Spinal cord (tissue), 10 donors: ENCODE measurements around the gene ZRANB1. TPM values are rescaled to one million over a fixed set of nuclear protein-coding genes. Genes with fewer than 3 reads are reported as not detected.

Source experiments
- DNase-seq, 6 donors: peaks; one replicate each; pipeline versions ENCODE4 v3.0.0 to v3.0.0-alpha.2; 2013 to 2015; ENCODE audit warnings: low spot score in 6 of 6, low read depth in 4 of 6
- H3K27ac ChIP-seq: one replicate; pipeline ENCODE4 v1.5.1; 2013; ENCODE audit warnings: low read depth, low read length, control low read depth
- H3K27me3 ChIP-seq: one replicate; pipeline ENCODE4 v1.6.1; 2013; ENCODE audit warnings: low read length; ENCODE audit not compliant: control insufficient read depth, insufficient read depth
- H3K36me3 ChIP-seq: one replicate; pipeline ENCODE4 v1.6.1; 2013; ENCODE audit warnings: low read length; ENCODE audit not compliant: control insufficient read depth, insufficient read depth
- H3K4me1 ChIP-seq: one replicate; pipeline ENCODE4 v1.6.1; 2013; ENCODE audit warnings: low read length; ENCODE audit not compliant: control insufficient read depth, insufficient read depth
- H3K4me3 ChIP-seq: one replicate; pipeline ENCODE4 v1.5.1; 2013; ENCODE audit warnings: low read depth, low read length, control low read depth
- H3K9me3 ChIP-seq: one replicate; pipeline ENCODE4 v1.6.1; 2013; ENCODE audit warnings: low read length; ENCODE audit not compliant: control insufficient read depth, insufficient read depth
- WGBS: methylation state at CpG from one replicate; pipeline ENCODE4 v1.1.5; 2013; ENCODE audit warnings: missing lambda C conversion rate; ENCODE audit not compliant: insufficient coverage; 5-methylcytosine and 5-hydroxymethylcytosine counted together
- polyA plus RNA-seq, 2 donors: library from polyadenylated mRNA; unstranded; fragments of 120-200 nt; gene quantifications; one replicate each; pipeline ENCODE4 v1.2.1, GENCODE V29; 2013; ENCODE audit not compliant: insufficient read length in 2 of 2
- total RNA-seq, 2 donors: library from RNA; depleted of rRNA in 1 of 2; stranded (reverse); fragments of 120-200 nt in 1 of 2; fragments of >200 nt in 1 of 2; gene quantifications; one replicate each; pipeline versions ENCODE4 v1.2.3 to v1.2.4, GENCODE V29; 2013 to 2014
- donor health status: healthy.

ZRANB1 gene
- total and polyA plus RNA-seq, 4 donors: 25.5 to 47.3 (median 31.7) TPM

DNA sequence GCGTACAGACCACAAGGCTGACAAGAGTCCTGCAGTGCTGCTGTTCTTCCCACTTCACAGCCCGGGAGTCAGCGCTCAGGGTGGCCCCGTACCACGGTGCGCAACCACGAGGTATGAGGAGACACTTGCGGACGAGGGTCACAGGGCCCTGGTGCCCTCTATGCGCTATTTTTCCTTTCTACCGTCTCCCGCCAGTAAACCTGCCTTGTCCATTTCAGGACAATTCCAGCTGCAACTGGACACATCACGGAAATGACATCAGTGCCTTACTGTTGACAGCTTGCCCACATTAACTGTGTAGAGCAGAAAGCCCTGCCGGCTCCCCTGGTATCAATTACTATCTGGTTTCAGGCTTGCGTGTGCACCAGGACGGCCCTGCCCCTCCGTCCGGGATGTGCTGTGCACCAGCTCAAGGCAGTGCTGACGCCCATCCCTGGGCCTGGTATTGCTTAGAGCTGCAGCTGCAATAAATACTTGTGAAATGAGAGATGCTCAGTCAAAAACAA lies 65.1 kb downstream of the ZRANB1 start:
- Histone ChIP-seq H3K9me3 (no peaks in the 10 kb centered on the region), H3K27ac (no peak overlapping the region), H3K4me1 (peaks cover 84% of the 10 kb centered on the region), H3K36me3 (peaks cover 55% of the 10 kb centered on the region), H3K4me3 (no peak overlapping the region), H3K27me3 (no peaks in the 10 kb centered on the region)
- peak in 1 of 6 donors; percentile 50 for DNase-seq
- WGBS: 60% methylated on average over 17 of the region's 19 CpGs

DNA sequence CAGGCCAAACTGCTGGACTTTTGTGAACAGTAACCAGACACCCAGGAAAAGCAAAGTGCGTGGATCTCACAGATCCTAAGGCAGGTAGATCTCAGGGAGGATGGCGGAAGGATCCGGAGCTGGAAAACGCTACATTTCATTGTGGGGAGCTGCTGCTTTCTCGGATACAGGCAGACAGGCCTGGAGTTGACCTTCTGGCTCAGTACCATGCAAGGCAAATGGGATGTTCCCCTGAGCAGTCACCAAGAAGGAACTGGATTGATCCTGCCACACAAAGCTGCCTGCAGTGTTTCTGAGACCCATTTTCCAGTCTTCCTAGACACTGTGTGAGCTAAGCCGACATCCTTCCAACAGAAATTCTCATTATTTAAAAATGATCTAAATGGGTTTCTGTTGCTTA lies 65.5 kb downstream of the ZRANB1 start:
- no peaks in the 10 kb centered on the region for H3K9me3 ChIP-seq
- no peak overlapping the region for H3K4me3 ChIP-seq
- no peaks in the 10 kb centered on the region for H3K27me3 ChIP-seq
- WGBS: 83% methylated on average over 5 of the region's 6 CpGs
- H3K27ac ChIP-seq: no peak overlapping the region
- peaks cover 83% of the 10 kb centered on the region for H3K4me1 ChIP-seq
- H3K36me3 ChIP-seq: peaks cover 55% of the 10 kb centered on the region
- DNase-seq: no peak

DNA sequence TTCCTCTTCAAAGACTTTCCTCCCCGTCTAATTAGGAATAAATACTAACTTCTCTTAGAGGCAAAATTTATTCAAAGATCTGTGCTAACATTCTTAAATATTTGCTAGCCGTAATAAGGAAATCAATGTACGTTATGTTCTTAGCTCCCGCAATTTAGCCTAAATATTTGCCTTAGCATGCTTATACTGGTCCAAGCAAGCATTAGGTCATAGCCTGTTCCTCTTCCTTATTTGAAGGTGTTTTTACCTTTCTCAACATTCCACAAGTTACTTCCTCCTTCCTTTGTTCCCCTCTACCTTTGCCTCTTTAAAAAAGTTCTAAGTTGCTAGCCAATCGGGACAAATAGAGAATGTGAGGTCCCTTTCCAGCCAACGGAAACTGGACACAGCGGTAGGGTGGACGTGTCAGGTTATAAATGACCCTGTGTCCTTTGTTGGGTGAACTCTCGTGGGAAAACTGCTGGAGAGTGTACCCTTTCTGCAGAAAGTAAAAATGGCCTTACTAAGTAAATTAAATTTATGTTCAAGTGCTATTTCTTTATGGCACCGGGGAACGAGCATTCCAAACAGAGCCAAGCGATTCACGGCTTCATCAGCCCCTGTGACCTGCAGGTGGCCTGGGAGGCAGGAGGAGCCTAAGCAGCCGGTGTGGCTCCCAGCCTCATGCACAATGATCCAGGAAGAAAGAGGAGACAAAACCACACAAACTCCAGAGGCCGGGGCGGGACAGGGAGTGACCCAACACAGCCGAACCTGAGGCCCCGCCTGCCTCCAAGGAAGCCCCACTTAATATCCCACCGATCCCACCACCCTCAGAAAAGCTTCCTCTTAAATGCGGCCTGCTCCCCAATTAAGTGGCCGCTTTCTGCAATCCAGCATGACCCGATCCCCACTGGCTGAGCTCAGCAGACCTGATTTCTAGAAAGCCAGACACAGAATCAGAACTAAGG lies 67.0 kb downstream of the ZRANB1 start:
- H3K27ac ChIP-seq: no peak overlapping the region
- WGBS: 72% methylated on average over 13 of the region's 22 CpGs
- H3K9me3 ChIP-seq: no peaks in the 10 kb centered on the region
- H3K36me3 ChIP-seq: peaks cover 45% of the 10 kb centered on the region
- DNase-seq: no peak
- H3K4me1 ChIP-seq: peaks cover 83% of the 10 kb centered on the region
- H3K4me3 ChIP-seq: no peak overlapping the region
- H3K27me3 ChIP-seq: no peaks in the 10 kb centered on the region

DNA sequence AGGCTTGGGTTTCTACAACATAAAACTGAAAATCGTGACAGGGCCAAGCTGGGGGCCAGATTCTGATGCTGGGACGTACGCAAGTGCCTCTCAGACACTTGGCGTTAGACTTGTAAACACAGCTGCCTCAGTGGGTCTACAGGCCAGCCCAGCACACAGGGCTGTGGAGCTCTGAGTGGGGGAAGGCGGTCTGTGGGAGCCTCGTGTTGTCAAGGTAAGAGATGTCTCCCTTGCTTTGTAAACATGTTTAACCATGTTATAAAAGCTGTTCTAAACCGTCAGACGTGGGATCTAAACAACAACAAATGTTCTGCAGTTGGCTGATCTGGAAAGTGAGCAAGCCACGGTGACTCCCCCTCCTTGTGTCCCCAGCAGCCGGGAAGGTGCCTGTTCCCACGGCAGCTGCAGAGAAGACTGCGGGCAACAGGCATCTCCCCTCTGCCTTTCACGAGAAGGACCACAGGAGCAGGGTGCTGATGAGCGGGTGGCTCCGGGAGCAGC lies 67.8 kb downstream of the ZRANB1 start:
- no peaks in the 10 kb centered on the region for H3K9me3 ChIP-seq
- H3K27ac ChIP-seq: no peak overlapping the region
- WGBS: 55% methylated on average over 8 of the region's 15 CpGs
- H3K4me3 ChIP-seq: no peak overlapping the region
- DNase-seq: peak in 1 of 6 donors; percentile 41
- no peaks in the 10 kb centered on the region for H3K27me3 ChIP-seq
- H3K4me1 ChIP-seq: peaks cover 83% of the 10 kb centered on the region
- peaks cover 43% of the 10 kb centered on the region for H3K36me3 ChIP-seq

DNA sequence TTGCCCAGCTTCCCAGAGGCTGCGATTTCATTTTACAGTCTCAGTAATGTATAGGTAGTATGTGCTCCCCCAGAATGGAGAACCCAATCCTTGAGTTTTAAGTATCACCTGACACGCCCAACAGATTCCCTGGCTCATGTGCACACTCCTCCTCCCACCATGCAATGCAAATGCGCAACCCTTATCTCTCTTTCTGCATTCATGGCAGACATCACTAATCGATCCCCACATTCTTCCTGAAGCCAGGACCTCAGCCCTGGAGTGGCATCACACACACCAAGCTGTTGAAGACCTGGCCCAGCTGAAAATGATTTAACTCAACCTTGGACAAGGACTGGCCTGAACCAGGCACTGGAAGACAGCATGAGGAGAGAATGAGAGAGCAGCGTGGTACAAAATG lies 68.4 kb downstream of the ZRANB1 start:
- 96% methylated on average over 4 of the region's 5 CpGs for WGBS

DNA sequence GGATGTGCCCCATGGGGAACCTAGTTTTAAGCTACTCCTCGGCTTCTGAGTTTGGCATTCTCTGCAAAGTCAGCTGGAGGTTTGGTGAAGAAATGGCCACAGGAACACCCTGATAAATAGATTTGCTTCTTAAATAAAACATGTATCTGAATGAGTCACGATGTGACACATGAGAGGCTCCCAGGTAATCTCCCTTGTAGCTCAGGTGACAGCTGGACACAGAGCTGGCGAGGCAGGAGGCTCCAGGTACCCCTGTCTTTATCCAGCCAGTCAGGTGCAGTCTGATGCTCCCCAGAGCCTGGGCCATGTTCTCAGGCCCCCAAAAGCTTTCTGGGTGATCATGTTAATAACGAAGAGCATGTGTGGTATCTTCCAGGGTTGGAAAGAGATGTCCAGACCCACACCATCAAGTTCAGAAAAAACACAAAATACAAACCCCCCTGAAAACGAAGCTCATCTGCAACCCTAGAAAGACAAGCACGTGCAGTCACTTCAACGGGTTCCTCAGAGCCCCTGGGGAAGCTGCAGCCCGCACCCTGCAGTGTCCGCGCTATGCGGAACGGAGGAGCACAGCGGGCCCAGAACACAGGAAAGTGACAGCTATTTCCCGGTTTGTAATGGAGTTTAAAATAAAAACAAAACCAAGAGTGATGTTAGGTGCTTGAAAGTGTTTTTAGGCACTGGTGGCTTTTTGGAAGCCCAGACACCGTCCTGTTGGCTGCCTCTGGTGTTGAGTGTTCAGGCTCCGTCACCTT lies 69.4 kb downstream of the ZRANB1 start:
- Histone ChIP-seq H3K4me1 (peaks cover 83% of the 10 kb centered on the region), H3K9me3 (no peaks in the 10 kb centered on the region), H3K36me3 (peaks cover 43% of the 10 kb centered on the region), H3K27me3 (no peaks in the 10 kb centered on the region), H3K4me3 (no peak overlapping the region), H3K27ac (no peak overlapping the region)
- DNase-seq: no peak
- 75% methylated on average over 6 of the region's 16 CpGs for WGBS

More for the DNA sequence above, 68.4 kb downstream of the ZRANB1 start:
- H3K9me3 ChIP-seq: no peaks in the 10 kb centered on the region
- peaks cover 40% of the 10 kb centered on the region for H3K36me3 ChIP-seq
- H3K4me1 ChIP-seq: peaks cover 83% of the 10 kb centered on the region
- H3K27me3 ChIP-seq: no peaks in the 10 kb centered on the region
- no peak overlapping the region for H3K27ac ChIP-seq
- no peak overlapping the region for H3K4me3 ChIP-seq
- no peak for DNase-seq

DNA sequence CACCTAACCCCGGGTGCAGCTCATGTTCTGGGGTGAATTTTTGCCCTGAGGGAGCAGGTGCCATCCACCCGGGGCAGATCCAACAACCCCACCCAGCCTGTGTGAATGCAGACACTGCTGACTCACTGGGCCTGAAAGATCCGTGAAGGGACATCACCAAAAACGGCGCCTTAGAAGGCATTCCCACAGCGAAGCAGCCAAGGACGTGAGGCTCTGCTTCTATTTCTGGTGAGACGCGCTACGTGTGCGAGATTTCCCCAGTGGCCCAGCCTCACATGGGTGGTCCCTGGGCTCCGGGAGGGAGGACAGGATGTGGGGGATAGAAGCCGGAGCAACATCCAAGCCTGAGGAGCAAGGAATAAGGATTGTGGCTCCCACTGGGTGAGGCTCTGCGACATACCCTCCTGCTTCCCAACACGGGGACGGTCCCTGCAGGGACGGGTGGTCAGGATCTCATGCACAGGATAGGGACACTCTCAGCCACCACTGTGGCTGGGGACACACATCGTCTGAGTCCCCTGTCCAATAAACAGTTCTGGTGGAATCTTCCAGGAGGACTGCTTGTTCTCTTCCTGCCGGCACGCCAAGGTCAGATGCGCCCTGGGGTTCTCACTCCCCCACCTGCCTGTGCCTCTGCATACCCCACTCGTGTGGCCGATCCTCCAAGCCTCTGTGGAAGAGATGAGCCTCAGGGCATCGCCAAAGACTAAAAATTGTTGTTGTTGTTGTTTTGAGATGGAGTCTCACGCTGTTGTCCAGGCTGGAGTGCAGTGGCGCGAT lies 70.2 kb downstream of the ZRANB1 start:
- 96% methylated on average over 23 of the region's 27 CpGs for WGBS

DNA sequence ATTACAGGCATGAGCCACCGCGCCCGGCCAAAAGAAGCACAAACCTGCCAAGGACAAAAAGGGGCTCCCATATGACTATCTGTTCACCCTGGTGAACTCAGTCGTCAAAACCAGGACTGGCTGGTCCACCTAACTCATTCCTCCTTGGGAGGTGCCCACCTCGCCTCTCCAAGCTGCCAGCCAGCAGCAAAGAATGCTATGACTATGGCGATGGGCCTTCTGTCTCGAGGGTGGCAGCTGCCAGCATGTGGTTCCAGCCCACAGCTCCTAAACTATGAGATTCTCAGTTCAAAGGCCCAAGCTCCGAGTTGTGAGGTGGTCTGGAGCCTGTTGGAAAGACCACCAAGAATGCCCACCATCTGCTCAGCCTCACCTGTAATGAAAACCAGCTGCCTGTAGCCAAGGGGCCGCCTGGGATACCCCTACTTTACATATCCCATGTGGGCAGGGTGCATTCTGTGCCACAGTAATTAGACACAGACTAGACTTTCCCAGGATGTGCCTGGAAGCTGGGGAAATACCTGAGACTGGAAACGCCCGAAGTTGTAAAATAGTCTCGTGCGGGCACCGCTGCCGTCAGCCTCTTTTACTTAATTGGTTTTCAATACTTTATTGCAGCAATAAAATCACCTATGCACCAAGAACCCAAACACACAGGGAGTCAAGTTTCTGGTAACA lies 71.1 kb downstream of the ZRANB1 start:
- H3K27ac ChIP-seq: no peak overlapping the region
- DNase-seq: no peak
- H3K4me3 ChIP-seq: no peak overlapping the region
- no peaks in the 10 kb centered on the region for H3K27me3 ChIP-seq
- H3K9me3 ChIP-seq: no peaks in the 10 kb centered on the region
- WGBS: 90% methylated on average over 6 of the region's 15 CpGs
- H3K4me1 ChIP-seq: peaks cover 84% of the 10 kb centered on the region
- H3K36me3 ChIP-seq: peaks cover 40% of the 10 kb centered on the region

More for the DNA sequence above, 70.2 kb downstream of the ZRANB1 start:
- no peaks in the 10 kb centered on the region for H3K9me3 ChIP-seq
- peaks cover 42% of the 10 kb centered on the region for H3K36me3 ChIP-seq
- no peak for DNase-seq
- H3K4me3 ChIP-seq: no peak overlapping the region
- no peak overlapping the region for H3K27ac ChIP-seq
- H3K4me1 ChIP-seq: peaks cover 83% of the 10 kb centered on the region
- H3K27me3 ChIP-seq: no peaks in the 10 kb centered on the region
